ENCODE results near the gene ADAMTS7. TPM values are rescaled to one million over a fixed set of nuclear protein-coding genes. Genes with fewer than 3 reads are reported as not detected.
A peak's percentile ranks its signal among the peaks of the same experiment; 100 is the strongest.
"Not testable (repeated sequence)": the region's sequence is repeated elsewhere in the genome, so short reads cannot be mapped to it uniquely, and the experiment has no call there.

Gene ADAMTS7
- total and polyA plus RNA-seq, 2 donors (not counting 3 experiments of a cell fraction or from before 2014, with no cell fraction given) = 49.6 to 64.7 TPM

GRCh38 chr15:78759361-78759998 is 51.8 kb downstream of the ADAMTS7 start:
- POLR2A ChIA-PET; H3K4me2 ChIP-seq (ENCODE audit: insufficient read depth, low read length); dilution Hi-C loops (cut with MboI; ENCODE audit: extremely low pct_ligation_motif_present, low sequenced_read_pairs); H4K20me1 ChIP-seq (replicated peaks; ENCODE audit: control insufficient read depth, extremely low read depth, insufficient read depth, low read length); H3K27me3 ChIP-seq (ENCODE audit: control insufficient read depth in 2 of 2, insufficient read depth in 2 of 2, low read length in 2 of 2); BruUV-seq (replicated peaks); H3K9me3 ChIP-seq (replicated peaks; ENCODE audit: control insufficient read depth, insufficient read depth, low read length); H3K9ac ChIP-seq (replicated peaks; ENCODE audit: extremely low read depth, insufficient read depth, low read length); H2AFZ ChIP-seq (ENCODE audit: low read depth, low read length); FAIRE-seq; H3K79me2 ChIP-seq (ENCODE audit: control insufficient read depth, insufficient read depth, low read length); H3K36me3 ChIP-seq (ENCODE audit: control insufficient read depth in 2 of 2, extremely low read depth in 1 of 2, insufficient read depth in 2 of 2, low read length in 2 of 2); H3K4me3 ChIP-seq (replicated peaks in 1 of 3; ENCODE audit: insufficient read depth in 1 of 3, low read depth in 1 of 3, low read length in 3 of 3); CTCF ChIA-PET; H3K9me1 ChIP-seq (replicated peaks; ENCODE audit: control insufficient read depth, extremely low read depth, insufficient read depth, low read length); DNase-seq (ENCODE audit: low read depth, low spot score): not testable (repeated sequence)
- Histone ChIP-seq H3K4me1 (ENCODE audit: control insufficient read depth, extremely low read depth, insufficient read depth, low read length) (peaks cover 37% of the 10 kb centered on the region), H3K27ac (ENCODE audit: insufficient read depth, low read depth, low read length) (peak overlapping the region; percentile 85)
- intact Hi-C loops (cut with micrococcal nuclease) = loop anchor here (10.0 kb wide), 1 partner anchor 445 kb away; no protein-coding TSS in a partner anchor

DNA sequence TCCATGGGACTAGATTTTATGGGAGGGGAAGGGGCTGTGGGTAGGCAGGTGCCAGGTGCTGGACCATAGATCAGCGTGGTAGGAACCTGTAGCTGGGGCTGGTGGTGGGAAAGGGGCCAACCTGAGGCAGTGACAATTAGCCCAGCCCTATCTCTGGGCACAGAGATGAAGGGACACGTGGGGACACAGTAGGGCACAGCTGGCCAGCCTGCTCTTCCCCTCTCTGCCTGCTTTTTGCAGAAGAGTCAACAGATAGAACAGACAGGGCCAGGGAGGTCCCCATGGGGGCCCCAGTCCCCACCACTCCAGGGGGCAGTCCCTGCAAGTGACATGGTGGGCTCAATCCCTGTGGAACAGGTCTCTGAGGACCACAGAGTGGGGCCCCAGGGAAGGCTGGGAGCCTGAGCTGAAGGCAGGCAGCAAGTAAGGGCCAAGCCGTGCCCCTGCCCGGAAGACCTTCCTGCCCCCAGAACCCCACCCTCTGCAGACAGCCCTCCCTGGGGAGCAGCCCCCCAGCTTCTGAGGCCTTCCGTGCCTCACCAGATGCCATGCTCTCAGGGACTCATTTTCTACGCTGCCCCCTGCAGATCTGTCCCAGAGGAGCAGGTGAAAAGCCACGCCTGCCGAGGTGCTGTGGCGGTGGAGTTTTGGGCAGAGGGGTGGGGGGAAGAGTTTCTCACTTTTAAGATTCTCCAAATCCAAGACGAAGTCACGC is 52.6 kb downstream of the ADAMTS7 start:
- H3K4me2 ChIP-seq (ENCODE audit: insufficient read depth, low read length); H4K20me1 ChIP-seq (replicated peaks; ENCODE audit: control insufficient read depth, extremely low read depth, insufficient read depth, low read length); DNase-seq (ENCODE audit: low read depth, low spot score); dilution Hi-C loops (cut with MboI; ENCODE audit: extremely low pct_ligation_motif_present, low sequenced_read_pairs); BruUV-seq (replicated peaks); H3K36me3 ChIP-seq (ENCODE audit: control insufficient read depth in 2 of 2, extremely low read depth in 1 of 2, insufficient read depth in 2 of 2, low read length in 2 of 2); H3K79me2 ChIP-seq (ENCODE audit: control insufficient read depth, insufficient read depth, low read length); FAIRE-seq; H3K9me1 ChIP-seq (replicated peaks; ENCODE audit: control insufficient read depth, extremely low read depth, insufficient read depth, low read length); H3K9me3 ChIP-seq (replicated peaks; ENCODE audit: control insufficient read depth, insufficient read depth, low read length); H2AFZ ChIP-seq (ENCODE audit: low read depth, low read length); H3K9ac ChIP-seq (replicated peaks; ENCODE audit: extremely low read depth, insufficient read depth, low read length); POLR2A ChIA-PET; H3K4me3 ChIP-seq (replicated peaks in 1 of 3; ENCODE audit: insufficient read depth in 1 of 3, low read depth in 1 of 3, low read length in 3 of 3); H3K27me3 ChIP-seq (ENCODE audit: control insufficient read depth in 2 of 2, insufficient read depth in 2 of 2, low read length in 2 of 2); CTCF ChIA-PET: not testable (repeated sequence)
- intact Hi-C loops (cut with micrococcal nuclease) = loop anchor here (10.0 kb wide), 1 partner anchor 444 kb away; no protein-coding TSS in a partner anchor
- Histone ChIP-seq H3K27ac (ENCODE audit: insufficient read depth, low read depth, low read length) (peak overlapping the region; percentile 100), H3K4me1 (ENCODE audit: control insufficient read depth, extremely low read depth, insufficient read depth, low read length) (peaks cover 37% of the 10 kb centered on the region)

DNA sequence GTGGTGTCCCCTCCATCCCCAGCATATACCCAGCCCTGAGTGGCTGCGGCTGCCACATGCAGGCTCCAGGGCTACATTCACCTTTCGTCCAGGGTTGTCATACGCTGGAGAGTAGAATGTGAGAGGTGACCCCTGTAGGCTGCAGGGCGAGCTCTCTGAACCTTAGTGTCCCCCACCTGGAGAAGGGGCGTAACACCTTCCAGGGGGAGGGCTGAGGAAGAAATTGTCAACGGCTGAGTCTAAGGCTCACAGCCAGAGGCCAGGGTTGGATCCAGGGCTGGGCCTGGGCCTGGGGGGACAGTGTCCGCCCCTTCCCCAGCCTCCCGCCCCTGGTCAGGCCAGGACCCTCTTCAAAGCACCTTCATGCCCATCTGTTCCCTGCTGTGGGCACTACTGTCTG is 53.2 kb downstream of the ADAMTS7 start:
- FAIRE-seq; H3K9me3 ChIP-seq (replicated peaks; ENCODE audit: control insufficient read depth, insufficient read depth, low read length); H3K4me3 ChIP-seq (replicated peaks in 1 of 3; ENCODE audit: insufficient read depth in 1 of 3, low read depth in 1 of 3, low read length in 3 of 3); H3K9ac ChIP-seq (replicated peaks; ENCODE audit: extremely low read depth, insufficient read depth, low read length); H3K79me2 ChIP-seq (ENCODE audit: control insufficient read depth, insufficient read depth, low read length); H2AFZ ChIP-seq (ENCODE audit: low read depth, low read length); DNase-seq (ENCODE audit: low read depth, low spot score); dilution Hi-C loops (cut with MboI; ENCODE audit: extremely low pct_ligation_motif_present, low sequenced_read_pairs); POLR2A ChIA-PET; H3K4me2 ChIP-seq (ENCODE audit: insufficient read depth, low read length); CTCF ChIA-PET; H3K36me3 ChIP-seq (ENCODE audit: control insufficient read depth in 2 of 2, extremely low read depth in 1 of 2, insufficient read depth in 2 of 2, low read length in 2 of 2); H3K9me1 ChIP-seq (replicated peaks; ENCODE audit: control insufficient read depth, extremely low read depth, insufficient read depth, low read length); BruUV-seq (replicated peaks); H3K27me3 ChIP-seq (ENCODE audit: control insufficient read depth in 2 of 2, insufficient read depth in 2 of 2, low read length in 2 of 2); H4K20me1 ChIP-seq (replicated peaks; ENCODE audit: control insufficient read depth, extremely low read depth, insufficient read depth, low read length): not testable (repeated sequence)
- intact Hi-C loops (cut with micrococcal nuclease) = loop anchor here (10.0 kb wide), 1 partner anchor 443 kb away; no protein-coding TSS in a partner anchor
- Histone ChIP-seq H3K27ac (ENCODE audit: insufficient read depth, low read depth, low read length) (peak overlapping the region; percentile 100), H3K4me1 (ENCODE audit: control insufficient read depth, extremely low read depth, insufficient read depth, low read length) (peaks cover 37% of the 10 kb centered on the region)

All from endothelial cell of umbilical vein (primary cell).